GM19351 (cell line): Measurements from ENCODE around the gene ZNF414.
A peak's percentile ranks its signal among the peaks of the same experiment; 100 is the strongest.
"Not testable (repeated sequence)": the region's sequence is repeated elsewhere in the genome, so short reads cannot be mapped to it uniquely, and the experiment has no call there.

Source experiments
- ATAC-seq: cut with Tn5 transposase; IDR thresholded peaks from one replicate; pipeline ENCODE4 v1.9.1; 2021; ENCODE audit warnings: mild to moderate bottlenecking, moderate library complexity; ENCODE audit not compliant: unreplicated experiment

The ZNF414 gene, protein sequence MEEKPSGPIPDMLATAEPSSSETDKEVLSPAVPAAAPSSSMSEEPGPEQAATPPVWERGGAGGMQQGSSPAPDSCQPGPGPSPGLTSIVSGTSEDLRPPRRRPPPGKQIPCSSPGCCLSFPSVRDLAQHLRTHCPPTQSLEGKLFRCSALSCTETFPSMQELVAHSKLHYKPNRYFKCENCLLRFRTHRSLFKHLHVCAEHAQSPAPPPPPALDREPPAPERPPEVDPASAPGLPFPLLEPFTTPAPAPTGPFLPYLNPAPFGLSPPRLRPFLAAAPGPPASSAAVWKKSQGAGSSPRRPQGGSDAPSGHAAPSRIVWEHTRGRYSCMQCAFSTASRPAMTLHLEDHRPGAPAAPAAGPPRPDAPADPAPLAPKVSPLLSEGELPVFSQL

DNA sequence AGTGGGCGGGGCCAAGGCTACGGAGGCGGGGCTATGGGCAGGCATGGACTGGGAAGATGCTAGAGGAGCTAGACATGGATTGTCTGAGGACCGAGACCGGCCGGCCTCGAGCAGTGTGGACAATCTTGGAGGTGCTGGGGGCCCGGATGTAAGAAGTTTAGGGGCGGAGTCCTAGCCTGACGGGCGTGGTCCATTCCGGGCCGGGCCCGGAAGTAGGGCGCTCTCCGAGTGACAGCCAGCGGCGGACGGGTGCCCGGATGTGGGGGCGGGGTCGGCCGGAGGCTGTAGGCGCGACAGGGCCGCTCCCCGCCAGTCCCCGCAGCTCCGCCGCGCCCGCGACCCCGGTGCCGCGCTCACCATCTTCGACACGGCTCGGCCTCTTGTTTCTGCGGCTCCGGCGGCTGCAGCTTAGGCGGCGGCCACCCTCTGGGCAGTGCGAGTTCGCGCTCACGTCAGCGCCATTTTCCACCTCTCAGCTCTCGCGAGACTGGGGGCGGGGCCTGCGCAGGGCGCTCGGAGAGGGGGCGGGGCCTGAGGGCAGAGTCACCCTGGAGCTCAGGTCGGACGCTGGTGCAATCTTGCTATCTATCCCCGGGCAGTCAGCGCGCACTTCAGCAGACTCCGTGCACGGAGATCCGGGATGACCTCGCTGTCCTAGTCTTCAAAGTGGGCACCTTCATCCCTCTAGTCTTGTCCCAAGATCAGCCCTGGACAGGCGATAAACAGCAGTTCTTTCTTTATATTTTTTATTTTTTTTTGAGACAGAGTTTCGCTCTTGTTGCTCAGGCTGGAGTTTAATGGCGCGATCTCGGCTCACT lies at the start of gene ZNF414:
Gene ZNF414 (minus strand): TSS at position 481 of the 818 bp plus-strand sequence. CDS start 121 bp downstream, at position 360.
- peak; percentile 86 for ATAC-seq

DNA sequence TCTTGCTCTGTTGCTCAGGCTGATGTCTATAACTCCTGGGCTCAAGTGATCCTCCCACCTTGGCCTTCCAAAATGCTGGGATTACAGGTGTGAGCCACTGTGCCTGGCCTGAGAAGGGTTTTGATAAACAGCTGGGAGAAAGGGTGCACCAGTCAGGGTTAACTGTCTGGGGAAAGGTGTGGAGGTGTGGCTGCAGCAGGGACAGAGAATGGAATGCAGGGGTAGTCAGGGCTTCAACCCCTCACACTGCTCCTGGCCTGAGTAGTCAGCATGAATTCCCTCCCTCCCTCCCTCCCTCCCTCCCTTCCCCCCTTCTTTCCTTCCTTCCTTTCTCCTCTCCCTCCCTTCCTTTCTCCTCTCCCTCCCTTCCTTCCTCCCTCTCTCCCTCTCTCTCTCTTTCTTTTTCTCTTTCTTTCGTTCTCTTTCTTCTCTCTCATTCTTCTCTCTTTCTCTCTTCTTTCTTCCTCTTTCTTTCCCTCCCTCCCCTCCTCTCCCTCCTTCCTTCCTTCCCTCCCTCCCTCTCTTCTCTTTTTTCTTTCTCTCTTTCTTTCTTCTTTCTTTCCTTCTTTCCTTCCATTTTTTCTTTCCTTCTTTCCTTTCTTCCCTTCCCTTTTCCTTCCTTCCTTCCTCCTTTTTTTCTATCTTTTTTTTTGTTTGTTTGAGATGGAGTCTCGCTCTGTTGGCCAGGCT lies 47.3 kb upstream of the ZNF414 start:
- no peak for ATAC-seq

- no peak for ATAC-seq
Measured at GRCh38 chr19:8558325-8558724, 44.4 kb upstream of the ZNF414 start.

DNA sequence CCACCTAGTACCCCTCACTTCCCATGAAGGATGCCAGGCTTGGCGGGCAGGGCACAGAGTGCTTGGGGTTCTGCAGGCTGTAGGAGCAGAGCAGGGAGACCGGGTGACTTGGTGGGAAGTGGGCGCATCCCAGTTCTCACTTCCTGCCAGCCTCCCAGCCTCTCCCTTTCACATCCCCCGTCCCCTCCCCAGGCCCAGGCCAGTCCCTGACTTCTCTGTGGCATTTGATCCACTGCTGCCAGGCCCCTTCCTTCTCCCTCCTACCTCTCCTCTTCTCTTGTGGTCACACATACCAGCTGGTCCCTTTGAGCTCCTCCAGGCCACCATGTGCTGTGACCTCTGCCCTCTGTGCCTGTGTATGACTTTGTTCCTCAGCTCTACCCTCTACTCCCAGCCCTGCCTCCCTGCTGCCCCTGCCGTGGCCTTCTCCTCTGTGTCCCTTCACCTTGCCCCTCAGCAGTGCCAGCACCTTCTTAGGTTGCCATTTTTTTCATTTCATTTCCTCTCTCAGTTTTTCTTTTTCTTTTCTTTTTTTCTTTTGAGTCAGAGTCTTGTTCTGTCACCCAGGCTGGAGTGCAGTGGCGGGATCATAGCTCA lies 43.8 kb upstream of the ZNF414 start:
- ATAC-seq, result no peak

- not testable (repeated sequence) for ATAC-seq
Measured at GRCh38 chr19:8553729-8554128, 39.8 kb upstream of the ZNF414 start.

DNA sequence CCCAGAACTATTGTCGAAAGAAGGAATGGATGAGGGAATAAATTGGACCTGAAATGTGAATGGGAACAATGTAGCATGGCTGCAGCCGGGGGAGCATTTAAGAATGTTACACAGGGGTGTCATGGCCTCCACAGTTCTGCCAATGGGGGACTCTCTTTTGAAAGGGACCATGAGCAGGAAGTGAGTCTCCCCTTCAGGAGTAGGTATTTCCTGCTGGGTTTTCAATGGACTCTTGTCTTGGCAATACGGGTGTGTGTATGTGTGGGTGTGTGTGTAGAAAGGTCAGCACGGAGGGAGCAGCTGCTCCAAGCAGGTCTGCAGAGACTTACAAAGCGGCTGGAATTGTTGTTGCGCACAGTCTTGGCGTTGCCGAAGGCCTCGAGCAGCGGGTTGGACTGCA lies 38.8 kb upstream of the ZNF414 start:
- no peak for ATAC-seq

DNA sequence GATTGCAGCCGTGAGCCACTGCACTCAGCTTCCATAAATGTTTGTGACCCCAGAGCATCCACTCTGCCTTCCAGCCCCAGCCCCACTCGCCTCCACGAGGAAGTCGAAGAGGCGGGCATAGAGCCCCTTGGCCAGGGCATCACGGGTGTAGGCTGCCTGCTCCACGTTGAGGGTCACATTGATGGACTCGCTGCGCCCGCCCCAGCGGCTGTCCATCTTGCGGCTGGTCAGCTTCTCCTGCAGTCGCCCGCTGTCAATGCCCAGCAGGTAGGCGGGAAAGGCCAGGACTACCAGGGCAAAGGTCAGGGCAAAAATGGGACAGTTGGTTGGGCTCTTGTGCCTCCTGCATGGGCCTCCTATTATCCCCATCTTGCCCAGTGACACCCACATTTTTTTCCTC lies 36.1 kb upstream of the ZNF414 start:
- no peak for ATAC-seq

DNA sequence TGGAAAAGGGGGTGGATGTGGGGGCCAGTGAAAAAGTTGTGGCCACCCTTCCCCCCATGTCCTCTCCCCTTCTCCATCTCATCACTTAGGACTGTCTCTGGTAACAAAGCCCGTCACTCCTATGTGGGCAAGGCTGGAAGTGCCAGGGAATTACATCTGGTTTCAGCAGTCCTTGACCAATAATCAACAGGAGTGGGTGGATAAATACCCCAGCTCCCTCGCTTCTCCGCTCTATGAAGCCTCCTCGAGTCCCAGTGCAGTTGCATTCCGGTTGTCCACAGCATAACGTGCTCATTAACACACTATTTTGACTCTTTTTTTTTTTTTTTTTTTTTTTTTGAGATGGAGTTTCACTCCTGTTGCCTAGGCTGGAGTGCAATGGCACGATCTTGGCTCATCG lies 31.8 kb upstream of the ZNF414 start:
- no peak for ATAC-seq

- no peak for ATAC-seq
Measured at GRCh38 chr19:8544168-8544567, 30.2 kb upstream of the ZNF414 start.

DNA sequence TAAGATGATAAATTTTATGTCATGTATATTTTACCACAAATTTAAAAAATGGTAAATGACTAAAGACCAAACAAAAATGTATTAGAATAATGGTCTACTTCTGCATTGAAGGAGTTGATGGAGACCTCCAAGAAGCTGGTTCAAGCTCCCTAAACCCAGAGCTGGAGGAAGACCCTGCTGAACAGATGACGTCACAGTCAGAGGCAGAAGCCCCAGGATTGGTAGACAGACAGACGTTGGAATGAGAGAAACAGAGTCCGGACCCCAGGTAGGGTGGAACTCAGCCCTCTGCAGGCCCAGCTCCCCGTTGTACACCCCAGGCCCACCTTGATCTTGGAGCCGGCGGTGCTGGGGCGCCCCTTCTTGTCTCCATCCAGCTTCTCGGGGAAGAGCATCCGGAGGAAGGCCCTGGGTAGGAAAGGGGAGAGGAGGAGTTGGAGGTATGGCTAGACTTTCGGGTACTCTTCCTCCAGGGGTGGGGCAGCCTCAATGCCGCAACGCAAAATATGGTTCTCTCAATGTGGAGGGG lies 25.7 kb upstream of the ZNF414 start:
- no peak for ATAC-seq

GRCh38 chr19:8537099-8537498 lies 23.1 kb upstream of the ZNF414 start:
- ATAC-seq, result no peak

GRCh38 chr19:8536282-8536681 lies 22.3 kb upstream of the ZNF414 start:
- ATAC-seq, result no peak

GRCh38 chr19:8532225-8532624 lies 18.3 kb upstream of the ZNF414 start:
- ATAC-seq, result no peak

- no peak for ATAC-seq
Measured at GRCh38 chr19:8531470-8531869, 17.5 kb upstream of the ZNF414 start.

- no peak for ATAC-seq
Measured at GRCh38 chr19:8530061-8530679, 16.2 kb upstream of the ZNF414 start.

DNA sequence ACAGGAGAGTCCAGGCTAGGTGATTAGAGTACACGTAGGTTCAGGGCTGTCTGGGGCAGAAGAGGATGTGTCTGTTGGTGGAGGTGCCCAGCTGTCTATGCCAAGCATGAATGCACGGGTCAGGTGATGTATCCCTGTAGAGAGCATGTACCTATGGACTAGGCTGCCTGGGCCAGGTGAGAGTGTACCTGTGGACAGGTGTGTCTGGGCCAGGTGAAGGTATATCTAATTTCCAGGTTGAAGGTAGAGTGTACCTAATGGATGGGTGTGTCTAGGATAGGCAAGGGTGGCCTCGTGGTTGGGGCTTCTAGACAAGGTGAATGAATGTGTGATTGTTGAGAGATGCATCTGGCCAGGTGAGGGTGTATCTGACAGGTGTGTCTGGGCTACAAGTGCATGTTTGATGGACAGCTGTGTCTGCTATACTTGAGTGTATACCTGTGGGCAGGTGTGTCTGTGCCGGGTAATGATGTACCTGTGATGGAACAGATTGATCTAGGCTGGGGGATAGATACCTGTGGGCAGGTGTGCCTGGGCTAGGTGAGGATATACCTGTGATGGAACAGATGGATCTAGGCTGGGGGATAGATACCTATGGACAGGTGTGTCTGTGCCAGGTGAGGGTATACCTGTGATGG lies 15.5 kb upstream of the ZNF414 start:
- ATAC-seq, result no peak

DNA sequence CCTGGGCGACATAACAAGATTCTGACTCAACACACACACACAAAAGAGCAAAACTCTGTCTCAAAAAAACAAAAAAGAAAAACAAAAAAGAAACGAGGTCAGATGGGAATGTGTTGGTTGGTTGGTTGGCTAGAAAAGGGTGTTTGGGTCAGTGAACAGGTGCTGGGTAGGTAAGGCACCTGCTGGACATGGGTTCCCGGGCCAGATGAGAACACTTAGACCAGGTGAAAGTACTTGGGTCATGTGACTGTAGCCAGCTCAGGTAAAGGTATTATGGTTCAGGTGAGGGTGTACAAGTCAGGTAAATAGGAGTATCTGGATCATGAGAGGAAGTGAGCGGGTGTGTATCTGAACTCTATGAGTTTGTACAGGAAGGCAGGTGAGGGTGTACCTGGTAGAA lies 14.5 kb upstream of the ZNF414 start:
- no peak for ATAC-seq

DNA sequence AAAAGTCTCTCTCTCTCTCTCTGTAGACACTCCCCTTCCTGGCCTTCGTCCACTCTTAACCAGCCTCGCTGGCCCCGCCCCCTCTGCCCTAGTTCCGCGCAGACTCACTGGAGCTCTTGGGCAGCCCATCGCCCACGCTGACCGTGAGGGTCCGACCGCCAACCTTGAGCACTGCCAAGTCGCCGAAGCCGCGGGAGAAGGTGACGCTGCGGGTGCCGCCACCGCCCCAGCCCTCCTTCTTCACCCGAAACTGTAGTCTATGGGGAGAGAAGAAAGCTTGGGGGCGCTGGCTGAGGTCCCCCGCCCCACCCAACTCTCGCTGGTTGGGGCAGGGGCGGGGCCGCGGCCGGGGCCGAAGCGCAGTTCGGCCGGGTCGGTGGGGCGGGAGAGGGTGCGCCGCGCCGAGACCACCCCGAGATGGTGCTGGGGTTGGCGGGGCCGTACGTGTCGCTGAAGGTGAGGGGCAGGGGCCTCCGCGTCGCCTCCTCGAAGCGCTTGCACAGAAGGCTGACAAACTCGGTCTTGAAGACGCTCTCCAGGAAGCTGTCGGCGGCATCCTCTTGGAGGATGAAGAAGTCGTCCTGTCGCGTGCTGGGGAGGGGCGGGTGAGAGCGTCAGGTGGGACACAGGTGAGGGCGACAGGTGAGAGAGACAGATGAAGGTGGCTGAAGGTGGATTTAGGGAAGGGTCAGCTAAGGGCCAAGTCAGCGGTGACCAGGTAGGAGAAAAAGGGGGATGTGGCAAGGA lies 12.6 kb upstream of the ZNF414 start:
- no peak for ATAC-seq

- no peak for ATAC-seq
Measured at GRCh38 chr19:8525401-8525684, 11.4 kb upstream of the ZNF414 start.

- no peak for ATAC-seq
Measured at GRCh38 chr19:8519388-8519787, 5.4 kb upstream of the ZNF414 start.
